ENCODE data around the gene DYSF. TPM values are rescaled to one million over a fixed set of nuclear protein-coding genes. Genes with fewer than 3 reads are reported as not detected.

DYSF gene
- total RNA-seq, 1 experiment from 2014 or later: 0.89 TPM

GRCh38 chr2:71464389-71464788 is 11.0 kb downstream of the DYSF start:
- BruUV-seq (replicated peaks): no TSS peak
- ATAC-seq (no peak), DNase-seq (ENCODE audit: low read depth, low spot score) (no peak)
- Histone ChIP-seq H3K9me3 (ENCODE audit: control insufficient read depth in 1 of 2, insufficient read depth in 1 of 2, low read depth in 1 of 2, low read length in 2 of 2) (no peaks in the 10 kb centered on the region), H3K9ac (ENCODE audit: low read length) (no peak overlapping the region), H3K79me2 (ENCODE audit: insufficient read depth, low read length) (no peaks in the 10 kb centered on the region), H3K4me2 (ENCODE audit: low read length) (no peak overlapping the region), H3K36me3 (ENCODE audit: control insufficient read depth in 1 of 2, insufficient read depth in 2 of 2, low read length in 2 of 2) (no peaks in the 10 kb centered on the region), H3K9me2 (ENCODE audit: insufficient read depth) (no peaks in the 10 kb centered on the region), H3K4me3 (replicated peaks in 1 of 2; ENCODE audit: low read depth in 1 of 2, low read length in 2 of 2) (no peak overlapping the region), H3K27ac (ENCODE audit: low read depth, low read length) (no peak overlapping the region), H3K4me1 (ENCODE audit: control insufficient read depth in 1 of 2, insufficient read depth in 2 of 2, low read length in 2 of 2) (peaks cover 0 to 20% of the 10 kb centered on the region in 2 experiments; a peak in 3 of 4 replicates), H2AFZ (ENCODE audit: low read depth, low read length, poor library complexity, severe bottlenecking) (no peak overlapping the region), H3K27me3 (ENCODE audit: insufficient read depth, low read length) (peaks cover 3% of the 10 kb centered on the region; the same call in 1 of the 2 replicates), H4K20me1 (ENCODE audit: insufficient read depth) (no peaks in the 10 kb centered on the region)
- TF ChIP-seq EZH2 (IDR thresholded peaks at IDR 0.05): no peak
- no peak for TF ChIP-seq REST (IDR thresholded peaks at IDR 0.05; ENCODE audit: low read depth)
- TF ChIP-seq SIN3A (IDR thresholded peaks at IDR 0.05; ENCODE audit: low read depth): no peak
- TF ChIP-seq CTCF (IDR thresholded peaks at IDR 0.05 in 2 of 3, conservative IDR thresholded peaks at IDR 0.05 in 1 of 3; ENCODE audit: borderline replicate concordance in 1 of 3, insufficient read depth in 1 of 3, low read depth in 2 of 3, low read length in 2 of 3): no peak
- TF ChIP-seq CBX3 (IDR thresholded peaks at IDR 0.05; ENCODE audit: low read depth): no peak
- TF ChIP-seq CEBPB (IDR thresholded peaks at IDR 0.05; ENCODE audit: low read depth): no peak
- CTCF ChIA-PET: interaction anchor here (0.9 kb wide), 1 partner anchor 133 kb away, joined by 3 read pairs; the partner anchor contains the start of gene ZNF638
- intact Hi-C loops (cut with micrococcal nuclease): no loop called here
- RAD21 ChIA-PET (ENCODE audit: low non-redundant PET in 1 of 2, low total read pairs in 2 of 2, uncharacterized antibody in 2 of 2, unreplicated experiment in 2 of 2): no interaction called here
- POLR2A ChIA-PET: no interaction called here
